ENCODE measurements around the gene KRT15. TPM values are rescaled to one million over a fixed set of nuclear protein-coding genes. Genes with fewer than 3 reads are reported as not detected.

KRT15 gene
- total RNA-seq, 6 experiments from 2014 or later, result not detected

DNA sequence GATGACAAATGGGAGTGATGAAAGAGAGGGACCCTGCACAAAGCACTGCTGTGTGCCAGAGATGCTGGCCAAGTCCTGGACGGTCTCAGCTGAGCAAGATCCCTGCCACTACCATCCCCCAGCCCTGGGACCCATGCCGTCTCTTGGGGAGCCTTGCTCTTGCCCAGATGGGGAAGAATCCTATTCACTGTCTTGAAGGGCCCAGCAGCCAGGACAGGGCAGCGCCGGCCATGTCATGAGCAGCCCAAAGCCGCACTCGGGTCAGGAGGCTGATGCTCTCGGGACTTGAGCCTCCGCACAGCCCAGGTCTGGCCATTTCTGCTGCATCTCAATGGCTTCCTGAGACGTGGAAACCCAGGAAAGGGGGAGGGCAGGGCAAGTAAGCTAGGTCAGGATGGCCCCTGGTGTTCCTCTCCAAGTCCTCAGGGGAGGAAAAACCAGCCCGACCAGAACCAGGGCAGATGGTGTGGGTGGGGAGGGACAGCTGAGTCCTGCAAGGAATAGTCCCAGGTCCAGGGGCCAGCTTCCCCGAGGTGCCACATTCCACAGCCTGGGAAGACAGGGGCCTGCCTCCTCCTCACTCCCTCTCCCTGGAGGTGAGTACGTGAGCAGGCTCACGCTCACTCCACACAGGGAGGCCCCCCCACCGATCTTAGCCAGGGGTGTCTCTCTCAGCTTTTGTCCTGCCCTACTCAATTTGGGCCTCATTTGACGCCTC lies 17.2 kb upstream of the KRT15 start:
- no peaks in the 10 kb centered on the region for H3K4me1 ChIP-seq
- DNase-seq (no peak), ATAC-seq (peak in 1 of 4 donors; percentile 11)
- TF ChIP-seq, protein P1, sequence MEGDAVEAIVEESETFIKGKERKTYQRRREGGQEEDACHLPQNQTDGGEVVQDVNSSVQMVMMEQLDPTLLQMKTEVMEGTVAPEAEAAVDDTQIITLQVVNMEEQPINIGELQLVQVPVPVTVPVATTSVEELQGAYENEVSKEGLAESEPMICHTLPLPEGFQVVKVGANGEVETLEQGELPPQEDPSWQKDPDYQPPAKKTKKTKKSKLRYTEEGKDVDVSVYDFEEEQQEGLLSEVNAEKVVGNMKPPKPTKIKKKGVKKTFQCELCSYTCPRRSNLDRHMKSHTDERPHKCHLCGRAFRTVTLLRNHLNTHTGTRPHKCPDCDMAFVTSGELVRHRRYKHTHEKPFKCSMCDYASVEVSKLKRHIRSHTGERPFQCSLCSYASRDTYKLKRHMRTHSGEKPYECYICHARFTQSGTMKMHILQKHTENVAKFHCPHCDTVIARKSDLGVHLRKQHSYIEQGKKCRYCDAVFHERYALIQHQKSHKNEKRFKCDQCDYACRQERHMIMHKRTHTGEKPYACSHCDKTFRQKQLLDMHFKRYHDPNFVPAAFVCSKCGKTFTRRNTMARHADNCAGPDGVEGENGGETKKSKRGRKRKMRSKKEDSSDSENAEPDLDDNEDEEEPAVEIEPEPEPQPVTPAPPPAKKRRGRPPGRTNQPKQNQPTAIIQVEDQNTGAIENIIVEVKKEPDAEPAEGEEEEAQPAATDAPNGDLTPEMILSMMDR (IDR thresholded peaks at IDR 0.05), result no peak
- TF ChIP-seq POLR2A (IDR thresholded peaks at IDR 0.05), result no peak
- no peaks in the 10 kb centered on the region for H3K27me3 ChIP-seq
- no peaks in the 10 kb centered on the region for H3K9me3 ChIP-seq
- 52% methylated on average over 7 of the region's 15 CpGs for WGBS (ENCODE audit: insufficient coverage, low coverage, low lambda C conversion rate, missing lambda C conversion rate)
- H3K36me3 ChIP-seq, result no peaks in the 10 kb centered on the region
- H3K27ac ChIP-seq, result no peak overlapping the region
- no peak overlapping the region for H3K4me3 ChIP-seq
- intact Hi-C loops (cut with DNase I), result no loop called here

DNA sequence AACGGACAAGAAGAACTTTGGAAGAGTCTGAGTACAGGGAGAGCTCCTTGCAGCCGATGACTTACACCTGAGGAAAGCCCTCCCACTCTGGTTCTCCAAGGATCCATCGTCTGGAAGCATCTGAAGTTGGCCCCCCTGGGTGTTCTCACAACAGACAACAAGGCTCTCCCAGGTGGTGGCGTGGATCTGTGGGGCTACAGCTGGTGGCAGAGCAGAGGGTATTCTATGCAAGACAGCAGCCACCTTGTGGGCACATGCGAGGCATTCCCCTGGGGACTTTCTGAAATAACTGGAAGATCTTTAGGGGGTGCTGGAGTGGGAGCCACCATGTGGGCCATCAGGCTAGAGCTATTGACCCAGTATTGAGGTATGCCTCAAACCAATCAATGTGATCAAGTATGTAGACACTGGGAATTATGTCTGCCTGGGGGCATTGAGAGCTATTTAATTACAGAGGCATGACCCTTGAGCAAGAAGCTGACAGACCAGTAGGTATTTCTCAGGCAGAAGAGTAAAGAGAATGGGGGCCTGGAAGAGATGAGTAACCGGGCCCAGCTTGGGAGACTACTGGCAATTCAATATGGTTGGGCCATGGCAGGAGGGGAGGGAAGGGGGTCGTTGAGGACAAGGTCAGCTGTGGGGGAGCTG lies 16.3 kb upstream of the KRT15 start:
- no peak overlapping the region for H3K27ac ChIP-seq
- TF ChIP-seq, protein P1 (IDR thresholded peaks at IDR 0.05), result no peak
- no peak for TF ChIP-seq POLR2A (IDR thresholded peaks at IDR 0.05)
- 52% methylated on average over 5 of the region's 7 CpGs for WGBS (ENCODE audit: insufficient coverage, low coverage, low lambda C conversion rate, missing lambda C conversion rate)
- intact Hi-C loops (cut with DNase I), result no loop called here
- ATAC-seq, result no peak
- no peaks in the 10 kb centered on the region for H3K27me3 ChIP-seq
- H3K9me3 ChIP-seq, result no peaks in the 10 kb centered on the region
- no peaks in the 10 kb centered on the region for H3K4me1 ChIP-seq
- H3K36me3 ChIP-seq, result no peaks in the 10 kb centered on the region
- DNase-seq, result no peak
- H3K4me3 ChIP-seq, result no peak overlapping the region

DNA sequence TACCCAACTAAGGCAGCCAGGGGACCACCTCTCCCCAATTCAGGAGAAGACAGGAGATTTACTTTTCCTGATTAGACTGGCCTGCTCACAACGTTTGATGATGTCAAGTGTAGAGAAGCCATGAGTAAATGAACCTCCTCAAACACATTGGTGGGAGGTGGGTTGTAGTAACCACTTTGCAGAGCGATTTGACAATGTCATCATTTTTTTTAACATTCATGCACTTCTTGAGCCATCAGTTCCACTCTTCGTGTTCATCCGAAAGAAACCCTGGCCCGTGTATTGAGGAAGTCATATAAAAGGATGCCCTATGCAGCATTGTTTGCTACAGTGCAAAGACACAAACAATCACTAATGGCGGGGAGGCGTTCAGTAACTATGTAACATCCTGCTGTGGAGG lies 14.9 kb upstream of the KRT15 start:
- 69% methylated on average over 7 of the region's 7 CpGs for WGBS (ENCODE audit: insufficient coverage, low coverage, low lambda C conversion rate, missing lambda C conversion rate)
- no peak for ATAC-seq
- no peaks in the 10 kb centered on the region for H3K27me3 ChIP-seq

DNA sequence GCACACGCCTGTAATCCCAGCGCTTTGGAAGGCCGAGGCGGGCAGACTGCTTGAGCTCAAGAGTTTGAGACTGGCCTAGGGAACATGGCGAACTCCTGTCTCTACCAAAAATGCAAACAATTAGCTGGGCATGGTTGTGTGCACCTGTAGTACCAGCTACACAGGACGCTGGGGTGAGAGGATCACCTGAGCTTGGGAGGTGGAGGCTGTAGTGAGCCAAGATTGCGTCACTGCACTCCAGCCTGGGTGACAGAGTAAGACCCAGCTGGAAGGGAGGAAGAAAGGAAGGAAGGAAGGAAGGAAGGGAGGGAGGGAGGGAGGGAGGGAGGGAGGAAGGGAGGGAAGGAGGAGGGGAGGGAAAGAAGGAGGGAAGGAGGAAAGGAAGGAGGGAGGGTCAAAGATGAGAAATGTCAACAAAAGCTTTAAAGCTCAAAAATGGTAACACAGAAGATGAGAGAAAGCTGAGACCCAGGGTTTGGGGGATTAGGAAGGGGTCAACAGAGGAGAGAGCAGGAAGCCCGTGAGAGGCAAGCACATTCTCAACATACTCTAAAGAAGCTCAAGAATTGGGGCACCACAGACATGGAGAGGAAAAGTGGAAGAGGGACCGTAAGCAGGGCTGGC lies 14.4 kb upstream of the KRT15 start:
- no peak for TF ChIP-seq POLR2A (IDR thresholded peaks at IDR 0.05)
- TF ChIP-seq, protein P1 (IDR thresholded peaks at IDR 0.05), result no peak
- intact Hi-C loops (cut with DNase I), result no loop called here
- no peak overlapping the region for H3K4me3 ChIP-seq
- no peaks in the 10 kb centered on the region for H3K27me3 ChIP-seq
- H3K4me1 ChIP-seq, result no peaks in the 10 kb centered on the region
- H3K27ac ChIP-seq, result no peak overlapping the region
- whole genome bisulfite sequencing (ENCODE audit: insufficient coverage, low coverage, low lambda C conversion rate, missing lambda C conversion rate), result 44% methylated on average over 7 of the region's 9 CpGs
- H3K9me3 ChIP-seq, result no peaks in the 10 kb centered on the region
- ATAC-seq, result no peak
- no peak for DNase-seq
- H3K36me3 ChIP-seq, result no peaks in the 10 kb centered on the region

More for the DNA sequence above, 14.9 kb upstream of the KRT15 start:
- no peak overlapping the region for H3K4me3 ChIP-seq
- intact Hi-C loops (cut with DNase I), result no loop called here
- no peaks in the 10 kb centered on the region for H3K36me3 ChIP-seq
- H3K27ac ChIP-seq, result no peak overlapping the region
- DNase-seq, result no peak
- no peaks in the 10 kb centered on the region for H3K9me3 ChIP-seq
- no peak for TF ChIP-seq POLR2A (IDR thresholded peaks at IDR 0.05)
- TF ChIP-seq, protein P1 (IDR thresholded peaks at IDR 0.05), result no peak
- H3K4me1 ChIP-seq, result no peaks in the 10 kb centered on the region

Measured in right lobe of liver (tissue), 6 donors.